Stimulated activated CD4-positive, alpha-beta T cell treated with anti-CD3 and anti-CD28 coated beads, Interleukin-1b, Interleukin-23, amount 100 ng/mL, for 1 hour (primary cell): Measurements from ENCODE around the gene ZNG1F.
"Not testable (repeated sequence)": the region's sequence is repeated elsewhere in the genome, so short reads cannot be mapped to it uniquely, and the experiment has no call there.

Experiments used
- DNase-seq, 2 donors: peaks; one replicate each; pipeline ENCODE4 v3.0.0-alpha.2; 2020; ENCODE audit warnings: low read depth in 2 of 2

Gene ZNG1F

DNA sequence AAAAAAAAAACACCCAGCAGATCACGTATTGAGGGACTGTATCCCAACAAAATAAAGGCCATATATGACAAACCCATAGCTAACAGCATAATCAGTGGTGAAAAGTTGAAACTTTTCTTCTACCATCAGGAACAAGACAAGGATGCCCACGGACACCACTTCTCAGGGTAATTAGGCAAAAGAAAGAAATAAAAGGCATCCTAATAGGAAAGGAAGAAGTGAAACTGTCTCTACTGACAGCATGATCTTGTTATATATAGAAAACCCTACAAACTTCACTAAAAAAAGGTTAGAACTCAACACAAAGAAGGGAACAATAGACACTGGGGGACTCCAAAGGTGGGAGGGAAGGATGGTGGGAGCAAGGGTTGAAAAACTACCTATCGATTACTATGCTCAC is 102.9 kb downstream of the ZNG1F start:
- not testable (repeated sequence) for DNase-seq

- not testable (repeated sequence) for DNase-seq
Observed at GRCh38 chr9:41082358-41082757, 106.8 kb downstream of the ZNG1F start.
